Endothelial cell (in vitro differentiated cells): ENCODE measurements around the gene DHDDS. TPM values are rescaled to one million over a fixed set of nuclear protein-coding genes. Genes with fewer than 3 reads are reported as not detected.

Source experiments
- DNase-seq: peaks from one replicate; pipeline ENCODE4 v3.0.0; 2021; ENCODE audit warnings: low spot score
- H3K27ac Mint-ChIP-seq: one replicate; pipeline ENCODE4 v1.8.0; 2021; ENCODE audit warnings: mixed read lengths, inconsistent platforms; ENCODE audit not compliant: unreplicated experiment
- H3K27me3 Mint-ChIP-seq: one replicate; pipeline ENCODE4 v1.8.0; 2021; ENCODE audit warnings: mild to moderate bottlenecking, moderate library complexity, mixed read lengths, inconsistent platforms; ENCODE audit not compliant: unreplicated experiment
- H3K36me3 Mint-ChIP-seq: one replicate; pipeline ENCODE4 v1.8.0; 2021; ENCODE audit warnings: mild to moderate bottlenecking, low read depth, mixed read lengths, inconsistent platforms; ENCODE audit not compliant: unreplicated experiment
- H3K4me1 Mint-ChIP-seq: one replicate; pipeline ENCODE4 v1.8.0; 2021; ENCODE audit warnings: mild to moderate bottlenecking, mixed read lengths, inconsistent platforms; ENCODE audit not compliant: unreplicated experiment
- H3K4me3 Mint-ChIP-seq: one replicate; pipeline ENCODE4 v1.8.0; 2021; ENCODE audit warnings: mild to moderate bottlenecking, mixed read lengths, inconsistent platforms; ENCODE audit not compliant: unreplicated experiment
- H3K9me3 Mint-ChIP-seq: one replicate; pipeline ENCODE4 v1.8.0; 2021; ENCODE audit warnings: mixed read lengths, inconsistent platforms; ENCODE audit not compliant: unreplicated experiment
- total RNA-seq: library from RNA; stranded (reverse); fragmentation: NEBNext Ultra II Directional; extraction: Animal tissue kit (Norgen Biotek cat#: 25700); gene quantifications from one replicate; pipeline ENCODE4 v1.2.1, GENCODE V29; 2021; ENCODE audit not compliant: unreplicated experiment
- TF ChIP-seq, protein P1 (sequence below): fragments of 200-600 bp; sonication (generic); IDR thresholded peaks from one replicate; pipeline ENCODE4 v1.5.0; 2021; ENCODE audit warnings: antibody characterized with exemption; ENCODE audit not compliant: unreplicated experiment

The DHDDS gene
- total RNA-seq, 1 donor from 2014 or later, result 63.5 TPM

- no peak for DNase-seq
- H3K4me3 Mint-ChIP-seq, result no peak overlapping the region
- no peak overlapping the region for H3K27ac Mint-ChIP-seq
- TF ChIP-seq, protein P1, sequence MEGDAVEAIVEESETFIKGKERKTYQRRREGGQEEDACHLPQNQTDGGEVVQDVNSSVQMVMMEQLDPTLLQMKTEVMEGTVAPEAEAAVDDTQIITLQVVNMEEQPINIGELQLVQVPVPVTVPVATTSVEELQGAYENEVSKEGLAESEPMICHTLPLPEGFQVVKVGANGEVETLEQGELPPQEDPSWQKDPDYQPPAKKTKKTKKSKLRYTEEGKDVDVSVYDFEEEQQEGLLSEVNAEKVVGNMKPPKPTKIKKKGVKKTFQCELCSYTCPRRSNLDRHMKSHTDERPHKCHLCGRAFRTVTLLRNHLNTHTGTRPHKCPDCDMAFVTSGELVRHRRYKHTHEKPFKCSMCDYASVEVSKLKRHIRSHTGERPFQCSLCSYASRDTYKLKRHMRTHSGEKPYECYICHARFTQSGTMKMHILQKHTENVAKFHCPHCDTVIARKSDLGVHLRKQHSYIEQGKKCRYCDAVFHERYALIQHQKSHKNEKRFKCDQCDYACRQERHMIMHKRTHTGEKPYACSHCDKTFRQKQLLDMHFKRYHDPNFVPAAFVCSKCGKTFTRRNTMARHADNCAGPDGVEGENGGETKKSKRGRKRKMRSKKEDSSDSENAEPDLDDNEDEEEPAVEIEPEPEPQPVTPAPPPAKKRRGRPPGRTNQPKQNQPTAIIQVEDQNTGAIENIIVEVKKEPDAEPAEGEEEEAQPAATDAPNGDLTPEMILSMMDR, result no peak
- no peaks in the 10 kb centered on the region for H3K9me3 Mint-ChIP-seq
- H3K4me1 Mint-ChIP-seq, result peaks cover 6% of the 10 kb centered on the region
- H3K27me3 Mint-ChIP-seq, result peaks cover 1% of the 10 kb centered on the region
- H3K36me3 Mint-ChIP-seq, result no peaks in the 10 kb centered on the region
These were observed 28.5 kb upstream of the DHDDS start for GRCh38 chr1:26403656-26404055.

DNA sequence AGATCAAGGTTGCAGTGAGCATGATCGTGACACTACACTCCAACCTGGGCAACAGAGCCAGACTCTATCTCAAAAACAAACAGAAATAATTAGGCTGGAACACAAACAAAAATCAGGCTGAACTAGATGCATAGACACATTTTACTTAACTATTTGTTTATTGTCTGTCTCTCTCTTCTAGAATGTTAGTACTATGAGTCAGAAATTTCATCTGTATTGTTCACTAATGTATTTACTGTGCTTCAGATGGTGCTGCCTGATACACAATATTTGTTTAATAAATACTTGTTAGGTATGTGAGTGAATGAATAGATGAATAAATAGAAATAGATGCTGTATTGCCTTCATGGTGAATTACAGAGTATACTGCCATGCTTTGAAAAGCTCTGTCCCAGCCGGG, 27.5 kb upstream of the DHDDS start:
- no peaks in the 10 kb centered on the region for H3K36me3 Mint-ChIP-seq
- H3K9me3 Mint-ChIP-seq, result no peaks in the 10 kb centered on the region
- peaks cover 4% of the 10 kb centered on the region for H3K27me3 Mint-ChIP-seq
- H3K27ac Mint-ChIP-seq, result no peak overlapping the region
- no peak for DNase-seq
- H3K4me1 Mint-ChIP-seq, result peaks cover 16% of the 10 kb centered on the region
- TF ChIP-seq, protein P1, result no peak
- no peak overlapping the region for H3K4me3 Mint-ChIP-seq

GRCh38 chr1:26405281-26405915, 26.7 kb upstream of the DHDDS start:
- no peak overlapping the region for H3K27ac Mint-ChIP-seq
- peaks cover 6% of the 10 kb centered on the region for H3K27me3 Mint-ChIP-seq
- H3K36me3 Mint-ChIP-seq, result no peaks in the 10 kb centered on the region
- no peaks in the 10 kb centered on the region for H3K9me3 Mint-ChIP-seq
- H3K4me1 Mint-ChIP-seq, result peaks cover 18% of the 10 kb centered on the region
- H3K4me3 Mint-ChIP-seq, result no peak overlapping the region
- no peak for DNase-seq
- TF ChIP-seq, protein P1, result no peak

DNA sequence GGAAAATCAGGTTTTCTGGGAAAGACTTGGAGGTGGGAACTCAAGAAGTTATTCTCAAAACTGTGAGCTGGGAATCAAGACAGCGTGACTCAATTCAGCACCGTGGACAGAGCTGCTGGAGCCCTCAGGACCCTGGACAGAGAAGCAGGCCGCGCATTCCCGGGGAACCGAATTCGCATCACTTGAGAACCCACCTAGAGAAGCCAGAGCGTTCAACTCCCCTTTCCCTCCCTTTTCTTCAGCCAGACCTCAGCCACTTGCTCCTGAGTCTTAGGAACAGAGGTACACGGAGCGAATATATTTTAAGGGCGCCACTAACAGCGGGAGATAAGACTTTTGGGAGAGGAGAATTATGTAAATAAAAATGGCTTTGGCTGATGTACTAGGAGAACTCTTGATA, 23.5 kb upstream of the DHDDS start:
- H3K9me3 Mint-ChIP-seq, result no peaks in the 10 kb centered on the region
- no peak overlapping the region for H3K27ac Mint-ChIP-seq
- H3K36me3 Mint-ChIP-seq, result no peaks in the 10 kb centered on the region

More for the DNA sequence above, 23.5 kb upstream of the DHDDS start:
- TF ChIP-seq, protein P1, result no peak
- Mint-ChIP-seq H3K4me1 (peaks cover 33% of the 10 kb centered on the region), H3K27me3 (peaks cover 8% of the 10 kb centered on the region), H3K4me3 (peak overlapping the region; percentile 84)
- DNase-seq, result peak; percentile 89
